Measurements from ENCODE around the gene SLC38A5.

DNA sequence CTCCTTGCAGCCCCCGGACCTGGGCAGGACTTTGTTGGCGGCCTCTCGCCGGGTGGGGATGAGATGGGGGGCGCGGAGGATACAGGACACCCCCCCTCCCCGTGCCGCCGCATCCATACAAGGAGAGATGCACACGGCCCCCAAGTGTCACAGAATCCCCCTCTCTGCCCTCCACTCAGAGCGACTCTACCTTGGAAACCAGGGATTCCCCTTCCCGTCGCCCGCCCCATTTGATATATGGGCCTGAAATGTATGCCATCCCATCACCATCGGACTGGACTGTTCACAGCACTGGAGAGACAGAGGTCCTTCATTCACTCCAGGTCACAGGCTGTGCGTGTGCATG, 39.2 kb upstream of the SLC38A5 start:
- TF ChIP-seq, protein P1, sequence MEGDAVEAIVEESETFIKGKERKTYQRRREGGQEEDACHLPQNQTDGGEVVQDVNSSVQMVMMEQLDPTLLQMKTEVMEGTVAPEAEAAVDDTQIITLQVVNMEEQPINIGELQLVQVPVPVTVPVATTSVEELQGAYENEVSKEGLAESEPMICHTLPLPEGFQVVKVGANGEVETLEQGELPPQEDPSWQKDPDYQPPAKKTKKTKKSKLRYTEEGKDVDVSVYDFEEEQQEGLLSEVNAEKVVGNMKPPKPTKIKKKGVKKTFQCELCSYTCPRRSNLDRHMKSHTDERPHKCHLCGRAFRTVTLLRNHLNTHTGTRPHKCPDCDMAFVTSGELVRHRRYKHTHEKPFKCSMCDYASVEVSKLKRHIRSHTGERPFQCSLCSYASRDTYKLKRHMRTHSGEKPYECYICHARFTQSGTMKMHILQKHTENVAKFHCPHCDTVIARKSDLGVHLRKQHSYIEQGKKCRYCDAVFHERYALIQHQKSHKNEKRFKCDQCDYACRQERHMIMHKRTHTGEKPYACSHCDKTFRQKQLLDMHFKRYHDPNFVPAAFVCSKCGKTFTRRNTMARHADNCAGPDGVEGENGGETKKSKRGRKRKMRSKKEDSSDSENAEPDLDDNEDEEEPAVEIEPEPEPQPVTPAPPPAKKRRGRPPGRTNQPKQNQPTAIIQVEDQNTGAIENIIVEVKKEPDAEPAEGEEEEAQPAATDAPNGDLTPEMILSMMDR (optimal IDR thresholded peaks at IDR 0.05 in 1 of 3, IDR thresholded peaks at IDR 0.05 in 1 of 3, conservative IDR thresholded peaks at IDR 0.05 in 1 of 3; ENCODE audit: extremely low read depth in 1 of 3, insufficient read depth in 2 of 3, low read length in 3 of 3): no peak
- no peak for TF ChIP-seq EZH2 (IDR thresholded peaks at IDR 0.05; ENCODE audit: low read length)

All from keratinocyte (primary cell).